ENCODE results near the gene CMC1. TPM values are rescaled to one million over a fixed set of nuclear protein-coding genes. Genes with fewer than 3 reads are reported as not detected.

The CMC1 gene
- polyA plus RNA-seq, 6 donors from 2014 or later = 24.1 to 34.0 (median 27.1) TPM

DNA sequence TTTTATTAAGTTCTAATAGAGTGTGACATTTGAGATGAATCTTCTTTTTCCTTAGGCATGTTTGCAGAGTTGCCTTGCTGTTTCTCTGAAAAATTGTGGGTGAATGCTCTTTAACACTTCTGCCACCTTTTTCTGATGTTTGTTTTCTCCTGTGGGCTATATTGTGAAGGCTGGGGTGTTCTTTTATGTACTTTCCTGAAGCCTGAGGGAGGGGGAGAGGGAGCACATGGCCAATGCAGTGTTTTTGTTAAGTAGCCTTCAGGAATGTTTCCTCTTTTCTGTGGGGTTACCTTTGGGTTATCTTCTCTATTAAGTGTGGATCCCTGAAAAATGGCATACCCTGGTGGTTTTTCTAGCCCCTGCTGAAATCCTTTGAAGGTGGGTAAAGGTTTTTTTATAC, 50.2 kb downstream of the CMC1 start:
- Mint-ChIP-seq H3K4me1 (peaks cover 0 to 12% (median 0%) of the 10 kb centered on the region in 3 donors), H3K27me3 (no peaks in the 10 kb centered on the region), H3K9me3 (peaks cover 0 to 4% (median 0%) of the 10 kb centered on the region in 7 donors), H3K4me3 (no peak overlapping the region), H3K27ac (no peak overlapping the region), H3K36me3 (peaks cover 0 to 10% of the 10 kb centered on the region in 2 donors)
- no peak for ATAC-seq (ENCODE audit: low read depth in 2 of 2)
- no peak for DNase-seq

DNA sequence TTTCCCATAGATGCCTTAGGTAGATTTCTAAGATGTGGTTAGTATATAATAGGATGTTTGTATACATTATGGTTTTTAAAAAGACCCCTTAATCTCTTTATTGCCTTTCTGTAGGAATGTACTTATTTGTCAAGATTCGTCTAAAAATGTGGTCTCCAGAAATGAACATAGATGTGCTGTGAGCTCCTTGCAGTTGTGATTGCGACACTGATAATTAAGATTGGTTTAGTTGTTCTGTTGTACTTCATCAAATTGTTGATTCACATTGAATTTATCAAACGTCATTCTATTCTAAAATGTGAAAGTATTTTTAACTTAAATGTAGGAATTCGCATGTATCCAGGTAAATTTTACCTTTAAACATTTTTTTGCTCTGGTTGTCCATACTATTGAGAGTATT, 51.2 kb downstream of the CMC1 start:
- DNase-seq (no peak), ATAC-seq (ENCODE audit: low read depth in 2 of 2) (no peak)
- Mint-ChIP-seq H3K9me3 (peaks cover 0 to 4% (median 0%) of the 10 kb centered on the region in 7 donors), H3K27me3 (no peaks in the 10 kb centered on the region), H3K4me1 (peaks cover 0 to 12% (median 0%) of the 10 kb centered on the region in 3 donors), H3K27ac (peak overlapping the region in 1 of 6 donors; percentile 12), H3K4me3 (no peak overlapping the region), H3K36me3 (peaks cover 0 to 10% of the 10 kb centered on the region in 2 donors)

DNA sequence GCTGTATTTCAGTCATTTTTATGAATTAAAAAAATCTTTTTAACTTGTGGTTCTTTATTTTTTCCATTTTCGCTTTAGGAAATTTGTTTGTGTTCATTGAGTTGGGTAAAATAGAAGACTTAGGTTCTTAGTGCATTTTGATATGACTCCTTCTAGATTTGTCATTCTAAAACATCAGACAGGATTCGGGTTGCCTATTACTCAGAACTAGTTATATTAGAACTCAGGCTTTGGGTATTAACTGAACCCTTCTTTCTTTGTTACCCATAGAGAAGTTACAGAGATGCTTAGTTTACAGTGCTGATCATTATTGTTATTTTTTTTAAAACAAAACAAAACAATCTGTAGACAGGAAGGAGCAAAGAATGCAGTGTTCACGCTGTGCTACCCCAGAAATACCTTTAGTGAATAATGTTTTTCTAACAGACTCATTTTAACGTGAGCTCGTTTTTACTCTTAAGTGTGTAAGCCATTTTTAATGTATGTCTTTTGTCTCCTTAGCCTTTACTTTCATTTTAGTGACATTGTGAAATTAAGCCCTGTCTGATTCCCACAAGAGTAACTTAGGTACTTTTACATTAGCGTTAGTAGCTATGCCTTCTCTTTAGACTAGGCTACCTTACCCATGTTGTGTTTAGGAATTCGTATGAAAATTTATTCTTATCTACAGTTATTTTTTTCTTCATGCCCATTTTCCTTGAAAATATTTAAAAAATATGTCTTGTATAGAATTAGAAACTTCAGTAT, 53.4 kb downstream of the CMC1 start:
- ATAC-seq (ENCODE audit: low read depth in 2 of 2) (no peak), DNase-seq (no peak)
- no peak overlapping the region for H3K4me3 Mint-ChIP-seq
- no peaks in the 10 kb centered on the region for H3K27me3 Mint-ChIP-seq
- H3K9me3 Mint-ChIP-seq = peaks cover 0 to 4% (median 0%) of the 10 kb centered on the region in 7 donors
- peaks cover 0 to 10% of the 10 kb centered on the region in 2 donors for H3K36me3 Mint-ChIP-seq
- no peak overlapping the region for H3K27ac Mint-ChIP-seq
- H3K4me1 Mint-ChIP-seq = peaks cover 0 to 12% (median 0%) of the 10 kb centered on the region in 3 donors

DNA sequence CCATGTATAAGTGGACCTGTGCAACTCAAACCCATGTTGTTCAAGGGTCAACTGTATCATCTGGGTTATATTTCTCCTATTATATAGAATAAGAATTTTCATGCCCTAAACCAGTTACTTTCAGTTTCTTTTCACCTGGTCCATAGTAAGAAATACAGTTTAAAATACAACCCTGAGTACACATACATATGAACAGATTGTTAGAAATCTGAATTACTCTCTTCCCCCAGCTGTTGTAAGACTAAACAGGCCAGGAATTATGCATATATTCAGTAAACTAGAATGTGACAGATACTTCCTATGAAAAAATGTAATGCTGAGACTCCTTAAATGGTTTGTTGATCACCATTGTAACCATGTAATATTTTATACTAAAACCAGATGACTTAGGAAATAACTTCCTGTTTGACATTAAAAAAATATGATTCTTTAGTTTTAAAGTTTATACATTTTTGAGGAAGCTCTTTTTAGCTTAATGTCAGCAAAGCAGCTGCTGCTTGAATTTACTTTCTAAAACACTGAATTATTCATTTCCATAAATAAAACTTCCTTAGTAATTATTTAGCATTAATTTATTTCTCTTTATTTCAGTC, 54.6 kb downstream of the CMC1 start:
- DNase-seq = no peak
- Mint-ChIP-seq H3K4me1 (peaks cover 0 to 12% (median 1%) of the 10 kb centered on the region in 3 donors), H3K4me3 (no peak overlapping the region), H3K27me3 (no peaks in the 10 kb centered on the region), H3K9me3 (peaks cover 0 to under 1% (median 0%) of the 10 kb centered on the region in 7 donors), H3K27ac (no peak overlapping the region), H3K36me3 (peaks cover 0 to under 1% of the 10 kb centered on the region in 2 donors)
- ATAC-seq (ENCODE audit: low read depth in 2 of 2) = no peak

DNA sequence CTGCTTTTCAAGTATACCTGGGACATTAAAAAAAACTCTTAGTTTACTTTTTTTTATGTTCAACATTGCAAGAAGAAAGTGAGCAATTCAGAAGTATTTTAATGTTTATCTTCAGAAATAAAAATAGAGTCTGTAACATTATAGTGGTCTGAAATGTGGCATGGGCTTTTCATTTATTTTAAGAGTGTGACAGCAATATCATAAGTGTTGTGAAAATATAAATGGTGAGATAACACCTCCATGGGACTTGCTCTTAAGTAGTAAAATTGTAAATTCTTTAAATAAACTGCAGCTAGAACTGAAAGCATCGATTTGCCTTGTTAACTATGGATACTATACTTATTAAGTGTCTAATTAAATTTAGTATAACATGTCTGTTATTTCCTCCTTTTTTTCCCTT, 58.3 kb downstream of the CMC1 start:
- H3K4me1 Mint-ChIP-seq = peaks cover 0 to 7% (median 1%) of the 10 kb centered on the region in 3 donors
- H3K36me3 Mint-ChIP-seq = peaks cover 0 to 3% of the 10 kb centered on the region in 2 donors
- H3K27ac Mint-ChIP-seq = no peak overlapping the region
- ATAC-seq (ENCODE audit: low read depth in 2 of 2) (no peak), DNase-seq (no peak)
- H3K9me3 Mint-ChIP-seq = no peaks in the 10 kb centered on the region
- H3K27me3 Mint-ChIP-seq = no peaks in the 10 kb centered on the region
- H3K4me3 Mint-ChIP-seq = no peak overlapping the region

DNA sequence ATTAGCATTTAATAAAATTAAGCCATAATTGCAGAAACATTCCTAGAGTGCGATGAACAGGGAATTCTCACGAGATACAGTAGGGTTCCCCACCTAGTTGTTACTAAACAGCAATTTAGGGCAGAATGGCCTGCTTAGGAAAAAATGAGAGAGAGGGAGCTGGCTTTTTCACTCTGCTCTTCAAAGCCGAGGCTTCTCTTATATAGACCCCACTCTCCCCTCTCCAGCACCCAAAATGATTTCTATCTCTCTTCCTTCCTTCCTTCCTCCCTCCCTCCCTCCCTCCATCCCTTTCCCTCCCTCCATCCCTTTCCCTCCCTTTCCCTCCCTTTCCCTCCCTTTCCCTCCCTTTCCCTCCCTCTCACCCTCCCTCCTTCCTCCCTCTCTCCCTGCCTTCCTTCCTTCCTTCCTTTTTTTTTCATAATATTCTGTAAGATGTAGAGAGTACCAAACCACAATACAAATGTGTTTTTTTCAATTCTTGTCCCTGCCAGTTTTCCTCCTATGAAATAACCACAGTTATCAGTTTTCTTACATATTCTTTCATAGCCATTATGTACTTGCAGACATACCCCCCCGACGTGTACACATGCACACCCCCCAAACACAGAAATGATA, 59.0 kb downstream of the CMC1 start:
- ATAC-seq (ENCODE audit: low read depth in 2 of 2) = no peak
- peaks cover 0 to 3% (median 1%) of the 10 kb centered on the region in 3 donors for H3K4me1 Mint-ChIP-seq

DNA sequence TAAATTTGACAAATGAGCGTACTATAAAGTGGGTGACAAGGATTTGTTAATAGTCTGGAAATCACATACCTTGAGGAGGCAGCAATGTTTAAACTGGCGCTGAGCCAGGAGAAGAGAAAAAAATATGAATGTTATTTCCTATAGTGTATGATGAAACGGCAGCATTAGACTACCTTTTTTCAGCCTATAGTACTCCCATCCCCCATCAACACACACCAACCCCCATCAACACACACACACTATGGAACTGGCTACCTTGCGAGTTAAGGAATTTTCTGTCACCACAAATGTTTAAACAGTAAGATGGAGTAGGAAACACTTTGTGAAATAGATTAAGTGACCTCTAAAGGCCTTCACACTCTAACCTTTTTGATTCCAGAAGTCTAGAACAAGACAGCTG, 60.3 kb downstream of the CMC1 start:
- Mint-ChIP-seq H3K4me3 (no peak overlapping the region), H3K4me1 (peaks cover 0 to 1% (median 0%) of the 10 kb centered on the region in 3 donors), H3K36me3 (peaks cover 0 to 3% of the 10 kb centered on the region in 2 donors), H3K27ac (peak overlapping the region in 2 of 6 donors; percentile 21 to 76), H3K9me3 (no peaks in the 10 kb centered on the region), H3K27me3 (no peaks in the 10 kb centered on the region)
- no peak for DNase-seq
- no peak for ATAC-seq (ENCODE audit: low read depth in 2 of 2)

More for the DNA sequence above, 59.0 kb downstream of the CMC1 start:
- Mint-ChIP-seq H3K27ac (peak overlapping the region in 1 of 6 donors; percentile 5), H3K4me3 (no peak overlapping the region), H3K9me3 (no peaks in the 10 kb centered on the region), H3K27me3 (no peaks in the 10 kb centered on the region), H3K36me3 (peaks cover 0 to 3% of the 10 kb centered on the region in 2 donors)
- DNase-seq = no peak

DNA sequence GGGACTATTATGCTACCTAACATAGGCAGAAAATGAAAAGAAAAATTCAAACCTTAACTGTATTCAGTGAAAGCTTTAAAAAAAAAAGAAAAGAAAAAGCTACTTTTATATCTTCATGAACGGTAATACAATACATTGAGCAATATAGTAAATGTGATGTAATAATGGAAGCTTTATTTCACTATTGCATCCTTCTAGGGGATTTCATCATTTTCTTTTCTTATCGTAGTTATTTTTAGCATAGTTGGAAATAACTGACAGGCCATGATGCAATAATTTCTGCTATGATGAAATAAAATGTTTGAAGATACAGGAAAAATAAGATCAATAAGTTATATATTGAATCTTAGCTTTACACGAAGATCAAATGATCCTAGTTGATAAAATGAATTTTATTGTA, 66.8 kb downstream of the CMC1 start:
- ATAC-seq (ENCODE audit: low read depth in 2 of 2) (no peak), DNase-seq (no peak)
- Mint-ChIP-seq H3K36me3 (no peaks in the 10 kb centered on the region), H3K27ac (peak overlapping the region in 1 of 6 donors; percentile 50), H3K27me3 (no peaks in the 10 kb centered on the region), H3K4me3 (no peak overlapping the region), H3K4me1 (no peaks in the 10 kb centered on the region), H3K9me3 (no peaks in the 10 kb centered on the region)

DNA sequence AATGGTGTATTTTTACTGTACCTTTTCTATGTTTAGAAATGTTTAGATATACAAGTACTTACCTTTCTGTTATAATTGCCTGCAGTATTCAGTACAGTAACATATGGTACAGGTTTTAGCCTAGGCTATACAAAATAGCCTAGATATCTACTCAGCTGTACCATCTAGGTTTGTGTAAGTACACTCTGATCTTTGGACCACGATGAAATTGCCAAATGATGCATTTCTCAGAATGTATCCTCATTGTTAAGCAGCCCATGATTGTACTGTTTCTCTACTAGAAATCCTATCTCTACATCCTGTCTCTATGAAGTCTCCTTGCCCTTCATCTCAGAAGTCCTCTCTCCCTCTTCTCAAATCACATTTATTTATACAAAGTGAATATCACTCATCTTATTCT, 74.3 kb downstream of the CMC1 start:
- H3K4me1 Mint-ChIP-seq = no peaks in the 10 kb centered on the region
- DNase-seq = no peak
- H3K9me3 Mint-ChIP-seq = no peaks in the 10 kb centered on the region
- no peaks in the 10 kb centered on the region for H3K27me3 Mint-ChIP-seq
- H3K36me3 Mint-ChIP-seq = no peaks in the 10 kb centered on the region
- no peak overlapping the region for H3K27ac Mint-ChIP-seq
- no peak for ATAC-seq (ENCODE audit: low read depth in 2 of 2)
- H3K4me3 Mint-ChIP-seq = no peak overlapping the region

DNA sequence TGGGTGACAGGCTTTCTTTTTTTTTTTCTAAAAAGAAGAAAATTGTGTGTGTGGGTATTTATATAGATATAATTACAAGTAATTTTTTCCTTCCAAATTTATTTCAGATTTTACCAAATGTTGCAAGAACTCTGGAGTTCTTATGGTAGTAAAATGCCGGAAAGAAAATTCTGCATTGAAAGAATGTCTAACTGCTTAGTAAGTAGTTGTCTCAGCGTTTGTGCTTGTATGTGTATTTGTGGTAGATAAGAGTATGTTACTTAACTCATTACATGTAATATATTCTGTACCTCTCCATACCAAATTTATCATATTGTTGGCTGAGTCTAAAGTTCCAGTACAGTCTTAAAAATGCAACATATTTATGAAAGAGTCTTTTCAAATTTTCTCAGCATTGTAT, 74.8 kb downstream of the CMC1 start:
- no peaks in the 10 kb centered on the region for H3K27me3 Mint-ChIP-seq
- no peak for ATAC-seq (ENCODE audit: low read depth in 2 of 2)
- no peak overlapping the region for H3K27ac Mint-ChIP-seq
- no peak overlapping the region for H3K4me3 Mint-ChIP-seq
- H3K36me3 Mint-ChIP-seq = no peaks in the 10 kb centered on the region
- DNase-seq = no peak
- H3K4me1 Mint-ChIP-seq = no peaks in the 10 kb centered on the region
- H3K9me3 Mint-ChIP-seq = no peaks in the 10 kb centered on the region

DNA sequence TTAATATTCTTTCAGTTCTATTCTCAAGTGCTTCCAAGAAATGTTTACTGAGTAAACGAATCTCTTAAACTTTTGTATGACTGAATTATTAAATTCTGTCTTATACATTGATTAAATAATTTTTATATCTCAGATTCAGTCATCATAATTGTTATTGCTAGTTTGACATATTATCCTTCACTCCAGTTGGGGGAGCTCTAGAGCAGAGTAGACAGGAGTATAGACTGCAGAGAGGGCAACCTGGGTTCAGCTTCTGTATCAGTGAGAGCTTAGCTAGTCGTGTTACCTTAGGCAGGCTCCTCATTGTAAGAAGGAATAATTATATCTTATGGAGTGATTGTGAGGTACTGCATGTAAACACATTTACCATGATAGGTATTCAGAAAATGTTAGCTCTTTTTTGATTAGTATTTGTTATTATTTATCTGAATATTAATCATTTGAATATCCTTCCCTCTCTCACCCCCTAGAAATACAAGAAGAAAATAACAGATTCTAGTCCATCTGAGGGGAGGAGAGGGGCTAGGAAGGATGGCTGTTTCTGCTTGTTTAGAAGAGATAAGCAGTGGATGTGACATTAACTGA, 76.1 kb downstream of the CMC1 start:
- peak; percentile 65 to 68 for ATAC-seq (ENCODE audit: low read depth in 2 of 2)
- H3K9me3 Mint-ChIP-seq = no peaks in the 10 kb centered on the region
- no peak overlapping the region for H3K27ac Mint-ChIP-seq
- H3K36me3 Mint-ChIP-seq = no peaks in the 10 kb centered on the region
- no peaks in the 10 kb centered on the region for H3K27me3 Mint-ChIP-seq
- DNase-seq = peak; percentile 6
- H3K4me3 Mint-ChIP-seq = no peak overlapping the region
- H3K4me1 Mint-ChIP-seq = no peaks in the 10 kb centered on the region

DNA sequence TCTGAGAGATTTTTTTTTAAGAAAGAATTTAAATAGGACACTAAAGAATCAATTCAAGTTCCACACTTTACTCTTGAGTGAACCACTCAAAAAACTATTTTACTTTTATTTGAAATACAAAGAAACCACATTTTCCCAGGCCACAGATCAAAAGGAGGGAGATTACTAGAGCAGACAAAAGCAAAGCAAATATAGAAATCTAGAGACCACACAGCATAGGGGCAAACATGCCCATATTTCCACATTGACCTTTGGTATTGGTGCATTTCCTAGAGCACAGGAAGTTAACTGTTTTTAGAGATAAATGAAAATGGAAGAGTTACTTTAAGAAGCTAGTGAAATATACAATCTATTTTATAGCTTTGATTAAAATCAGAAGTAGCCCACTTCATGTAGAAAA, 79.6 kb downstream of the CMC1 start:
- no peaks in the 10 kb centered on the region for H3K9me3 Mint-ChIP-seq
- H3K27me3 Mint-ChIP-seq = no peaks in the 10 kb centered on the region
- peaks cover 0 to 15% of the 10 kb centered on the region in 2 donors for H3K36me3 Mint-ChIP-seq
- DNase-seq (no peak), ATAC-seq (ENCODE audit: low read depth in 2 of 2) (no peak)
- H3K4me3 Mint-ChIP-seq = no peak overlapping the region
- peak overlapping the region in 1 of 6 donors; percentile 43 for H3K27ac Mint-ChIP-seq
- no peaks in the 10 kb centered on the region for H3K4me1 Mint-ChIP-seq

DNA sequence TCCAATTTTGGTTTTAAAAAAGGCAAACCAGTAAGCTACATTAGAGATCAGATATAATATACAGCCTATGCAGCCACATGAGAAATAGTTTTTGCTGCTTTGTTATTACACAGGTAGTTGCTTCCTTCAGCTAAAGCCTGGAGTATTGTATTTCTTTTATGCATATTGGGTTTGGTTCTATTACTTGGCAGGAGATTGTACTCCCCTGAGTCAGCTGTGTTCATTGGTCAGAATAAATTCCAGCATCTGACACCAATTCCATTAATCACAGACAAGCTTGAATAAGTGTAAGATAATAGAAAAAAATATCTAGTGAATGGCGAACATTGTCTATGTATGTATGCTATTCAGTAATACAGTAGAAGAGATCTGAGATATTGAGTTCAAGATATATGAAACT, 81.0 kb downstream of the CMC1 start:
- Mint-ChIP-seq H3K4me1 (no peaks in the 10 kb centered on the region), H3K36me3 (peaks cover 0 to 15% of the 10 kb centered on the region in 2 donors), H3K27ac (no peak overlapping the region), H3K4me3 (no peak overlapping the region), H3K9me3 (no peaks in the 10 kb centered on the region), H3K27me3 (no peaks in the 10 kb centered on the region)
- DNase-seq = no peak
- ATAC-seq (ENCODE audit: low read depth in 2 of 2) = no peak

All from naive B cell (primary cell).